DND-41 (cell line): ENCODE measurements around the gene MARCHF9.

Source experiments
- ATAC-seq: fragments of 200-7000 bp; cut with Tn5 transposase; 3 replicates; pipeline ENCODE4 v1.9.1; 2021; ENCODE audit warnings: low read depth; ENCODE audit not compliant: insufficient read depth
- DNase-seq: peaks from one replicate; pipeline ENCODE4 v3.0.0-alpha.2; 2020
- H2AFZ ChIP-seq: 2 replicates; pipeline ENCODE4 v1.6.0; 2012; ENCODE audit warnings: low read depth, low read length
- H3K27ac ChIP-seq: 2 replicates; pipeline ENCODE4 v1.5.1; 2012; ENCODE audit warnings: low read length, inconsistent platforms
- H3K27me3 ChIP-seq: fragments of 200-600 bp; sonication (generic); 2 replicates; pipeline ENCODE4 v1.6.0; 2012; ENCODE audit warnings: low read length, mild to moderate bottlenecking, inconsistent platforms; ENCODE audit not compliant: insufficient read depth, poor library complexity
- H3K36me3 ChIP-seq: 2 replicates; pipeline ENCODE4 v1.5.1; 2012; ENCODE audit warnings: low read length, inconsistent platforms; ENCODE audit not compliant: insufficient read depth
- H3K4me1 ChIP-seq: 2 replicates; pipeline ENCODE4 v1.5.1; 2012; ENCODE audit warnings: mild to moderate bottlenecking, low read length; ENCODE audit not compliant: insufficient read depth
- H3K4me2 ChIP-seq: 2 replicates; pipeline ENCODE4 v1.6.0; 2012; ENCODE audit warnings: mild to moderate bottlenecking, moderate library complexity, low read length, inconsistent platforms; ENCODE audit not compliant: insufficient read depth
- H3K4me3 ChIP-seq, 2 experiments: fragments of 200-600 bp in 1 of 2; shearing (Covaris generic) in 1 of 2; 2 replicates each; pipeline ENCODE4 v1.5.1; 2012 to 2016; ENCODE audit warnings: inconsistent platforms in 2 of 2, low read length in 2 of 2, mild to moderate bottlenecking in 2 of 2, low read depth in 1 of 2, moderate library complexity in 1 of 2
- H3K79me2 ChIP-seq: 2 replicates; pipeline ENCODE4 v1.6.0; 2012; ENCODE audit warnings: low read length, inconsistent platforms; ENCODE audit not compliant: insufficient read depth
- H3K9ac ChIP-seq: 2 replicates; pipeline ENCODE4 v1.6.0; 2012; ENCODE audit warnings: low read depth, mild to moderate bottlenecking, inconsistent platforms, low read length, moderate library complexity
- H3K9me3 ChIP-seq: 2 replicates; pipeline ENCODE4 v1.5.1; 2012; ENCODE audit warnings: low read length, moderate library complexity, mild to moderate bottlenecking, inconsistent platforms; ENCODE audit not compliant: insufficient read depth, severe bottlenecking
- H4K20me1 ChIP-seq: 2 replicates; pipeline ENCODE4 v1.6.0; 2012; ENCODE audit warnings: low read length; ENCODE audit not compliant: insufficient read depth
- CTCF ChIP-seq: IDR thresholded peaks from 2 replicates; pipeline ENCODE4 v1.5.1; 2012; ENCODE audit warnings: borderline replicate concordance, low read length, moderate library complexity, mild to moderate bottlenecking; ENCODE audit not compliant: poor library complexity, severe bottlenecking; ENCODE audit errors: extremely low read depth
- EZH2 ChIP-seq: IDR thresholded peaks from 3 replicates; pipeline ENCODE4 v1.6.1; 2012; ENCODE audit warnings: borderline replicate concordance, low read depth, mild to moderate bottlenecking, moderate library complexity, low read length, inconsistent platforms; ENCODE audit not compliant: severe bottlenecking

Gene MARCHF9

GRCh38 chr12:57716305-57716704, 38.6 kb upstream of the MARCHF9 start:
- ATAC-seq (no peak), DNase-seq (no peak)
- Histone ChIP-seq H3K27me3 (no peaks in the 10 kb centered on the region), H3K4me3 (no peak overlapping the region), H4K20me1 (no peaks in the 10 kb centered on the region), H3K79me2 (no peaks in the 10 kb centered on the region), H2AFZ (no peak overlapping the region), H3K9me3 (no peaks in the 10 kb centered on the region), H3K4me2 (no peak overlapping the region), H3K27ac (no peak overlapping the region), H3K36me3 (peaks cover 61% of the 10 kb centered on the region), H3K9ac (no peak overlapping the region), H3K4me1 (no peaks in the 10 kb centered on the region)
- TF ChIP-seq CTCF (no peak), EZH2 (no peak)

- H3K4me1 ChIP-seq, result no peaks in the 10 kb centered on the region
- H3K4me2 ChIP-seq, result no peak overlapping the region
- no peak overlapping the region for H3K4me3 ChIP-seq
- no peak overlapping the region for H3K9ac ChIP-seq
- DNase-seq (no peak), ATAC-seq (no peak)
- H3K9me3 ChIP-seq, result no peaks in the 10 kb centered on the region
- TF ChIP-seq EZH2, result no peak
- TF ChIP-seq CTCF, result no peak
- H4K20me1 ChIP-seq, result no peaks in the 10 kb centered on the region
- H3K36me3 ChIP-seq, result peaks cover 66% of the 10 kb centered on the region
- no peak overlapping the region for H3K27ac ChIP-seq
- no peaks in the 10 kb centered on the region for H3K27me3 ChIP-seq
- H3K79me2 ChIP-seq, result no peaks in the 10 kb centered on the region
- no peak overlapping the region for H2AFZ ChIP-seq
Measured at GRCh38 chr12:57717131-57717530, 37.8 kb upstream of the MARCHF9 start.

- H3K9ac ChIP-seq, result no peak overlapping the region
- no peaks in the 10 kb centered on the region for H3K79me2 ChIP-seq
- DNase-seq, result no peak
- peaks cover 66% of the 10 kb centered on the region for H3K36me3 ChIP-seq
- H3K27me3 ChIP-seq, result no peaks in the 10 kb centered on the region
- no peak overlapping the region for H2AFZ ChIP-seq
- TF ChIP-seq EZH2 (no peak), CTCF (no peak)
- no peak for ATAC-seq
- H3K4me3 ChIP-seq, result no peak overlapping the region
- no peaks in the 10 kb centered on the region for H4K20me1 ChIP-seq
- no peak overlapping the region for H3K27ac ChIP-seq
- H3K4me2 ChIP-seq, result no peak overlapping the region
- no peaks in the 10 kb centered on the region for H3K9me3 ChIP-seq
- H3K4me1 ChIP-seq, result no peaks in the 10 kb centered on the region
Measured at GRCh38 chr12:57717846-57718640, 36.9 kb upstream of the MARCHF9 start.
